Femur (tissue), 1 donor: ENCODE data around the gene ZFYVE28.

Source experiments
- DNase-seq: peaks from one replicate; pipeline ENCODE4 v3.0.0-alpha.2; 2017

ZFYVE28 gene

DNA sequence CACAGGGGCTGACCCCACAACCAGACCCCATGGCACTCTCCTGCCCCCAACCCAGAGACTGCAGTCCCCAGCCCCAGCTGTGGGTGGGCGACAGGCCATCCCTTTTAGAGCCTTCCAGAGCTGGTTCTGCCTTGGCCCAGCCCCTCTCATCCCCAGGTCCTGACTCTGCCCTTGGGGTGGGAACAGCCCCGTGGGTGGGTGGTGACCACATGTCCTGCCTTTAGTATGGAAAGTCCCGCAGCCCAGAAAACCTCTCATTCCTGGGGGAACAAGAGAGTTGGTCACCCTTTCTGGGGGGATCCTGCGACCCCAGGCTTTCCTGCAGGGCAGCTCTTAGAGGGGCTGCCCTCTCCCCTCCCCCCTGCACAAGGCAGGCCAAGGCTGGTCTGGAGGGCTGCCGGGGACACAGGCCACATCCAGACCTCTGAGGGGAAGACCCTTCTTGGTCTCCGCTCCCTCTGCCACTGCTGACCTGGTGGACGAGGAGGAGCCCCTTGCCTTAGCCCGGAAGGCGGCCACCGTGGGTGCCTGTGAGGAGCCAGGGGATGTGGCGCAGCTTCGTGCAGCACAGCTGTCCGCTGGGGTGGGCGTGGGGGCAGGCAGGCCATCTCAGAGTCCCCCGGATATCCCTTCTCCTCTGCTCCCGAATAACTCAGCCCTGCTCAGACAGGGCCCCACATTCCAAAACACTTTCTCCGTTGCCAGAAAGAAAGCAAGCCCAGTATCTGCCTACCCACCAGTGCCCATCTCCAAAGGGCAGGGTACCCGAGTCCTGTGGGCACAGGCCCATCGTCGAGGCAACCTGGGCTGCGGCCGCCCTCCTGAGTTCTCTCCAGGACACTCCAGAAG lies 149.9 kb downstream of the ZFYVE28 start:
- no peak for DNase-seq

DNA sequence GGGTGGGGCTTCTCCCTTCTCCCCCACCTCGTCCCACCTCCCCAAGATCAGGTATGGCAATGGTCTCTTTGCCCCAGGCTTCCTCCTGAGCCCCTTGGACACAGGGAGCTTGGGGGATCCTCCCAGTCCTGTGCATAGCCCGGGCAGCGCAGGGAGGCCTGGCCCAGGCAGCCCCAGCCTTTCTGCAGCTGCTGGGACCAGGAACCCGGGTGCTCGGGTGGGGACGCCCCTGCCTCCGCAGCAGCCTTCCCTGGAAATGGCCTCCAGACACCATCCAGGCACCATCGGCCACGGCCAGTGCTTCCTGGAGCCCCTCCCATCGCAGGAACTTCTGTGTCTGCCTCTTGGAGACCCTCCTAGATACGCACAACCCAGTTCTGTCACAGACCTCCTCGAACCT lies 150.6 kb downstream of the ZFYVE28 start:
- DNase-seq: no peak

DNA sequence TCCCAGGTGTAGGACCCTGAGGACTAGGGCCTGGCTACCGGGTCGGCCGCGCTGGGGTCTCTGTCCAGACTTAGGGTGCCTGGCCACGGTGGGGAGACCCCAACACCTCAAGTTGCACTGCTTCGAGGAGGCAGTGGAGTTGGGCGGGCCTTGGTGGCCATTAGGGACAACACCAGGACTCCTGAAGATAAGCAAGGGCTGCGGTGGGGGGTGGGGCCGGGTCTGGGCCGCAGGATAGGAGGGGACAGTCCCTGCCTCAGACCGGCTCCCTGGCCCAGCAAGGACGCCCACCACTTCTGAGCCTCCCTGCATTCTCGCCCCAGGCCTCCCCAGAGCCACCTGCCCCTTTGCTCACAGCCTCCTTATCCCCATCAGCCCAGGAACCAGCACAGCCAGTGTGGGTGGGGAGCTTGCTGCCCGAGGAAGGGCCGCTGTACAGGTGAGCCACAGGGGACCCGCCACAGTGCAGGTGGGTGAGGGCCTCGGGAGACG lies 151.1 kb downstream of the ZFYVE28 start:
- no peak for DNase-seq

DNA sequence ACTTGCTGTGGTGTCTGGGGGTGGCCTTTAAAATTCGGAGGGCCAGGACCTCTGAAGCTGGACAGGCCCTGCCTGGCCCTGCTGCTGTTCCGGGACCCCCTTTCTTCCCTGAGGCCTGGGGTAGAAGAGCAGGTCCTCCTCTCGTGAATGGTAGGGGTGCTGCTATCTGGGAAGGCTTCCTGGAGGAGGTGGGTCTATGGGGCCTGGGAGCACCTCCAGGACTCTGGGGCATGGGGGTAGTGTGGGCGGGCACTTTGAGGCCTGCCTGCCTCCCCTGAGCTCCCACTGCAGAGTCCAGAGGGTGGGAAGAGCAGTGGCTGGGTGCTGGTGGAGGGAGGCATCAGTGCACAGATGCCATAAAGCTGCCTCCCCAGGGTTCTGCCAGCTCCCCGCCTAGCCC lies 151.6 kb downstream of the ZFYVE28 start:
- DNase-seq: no peak

DNA sequence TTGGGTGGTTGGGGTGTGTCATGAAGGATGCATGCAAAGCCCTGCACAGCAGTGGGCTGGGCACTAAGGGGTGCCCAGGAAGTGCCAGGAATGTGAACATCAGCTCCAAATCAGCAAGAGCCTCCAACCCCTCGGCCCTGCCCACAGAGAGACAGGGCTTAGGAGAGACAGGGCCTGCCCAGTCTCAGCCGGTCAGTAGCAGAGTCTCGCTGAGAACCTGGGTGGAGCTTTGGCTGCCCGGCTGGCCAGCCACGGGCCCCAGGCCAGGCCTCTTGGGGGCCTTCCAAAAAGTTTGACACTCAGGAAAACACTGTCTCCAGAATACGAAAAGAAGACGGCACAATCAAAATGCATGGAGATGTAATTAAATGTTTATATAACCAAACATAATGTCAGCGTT lies 152.3 kb downstream of the ZFYVE28 start:
- DNase-seq: peak; percentile 80

DNA sequence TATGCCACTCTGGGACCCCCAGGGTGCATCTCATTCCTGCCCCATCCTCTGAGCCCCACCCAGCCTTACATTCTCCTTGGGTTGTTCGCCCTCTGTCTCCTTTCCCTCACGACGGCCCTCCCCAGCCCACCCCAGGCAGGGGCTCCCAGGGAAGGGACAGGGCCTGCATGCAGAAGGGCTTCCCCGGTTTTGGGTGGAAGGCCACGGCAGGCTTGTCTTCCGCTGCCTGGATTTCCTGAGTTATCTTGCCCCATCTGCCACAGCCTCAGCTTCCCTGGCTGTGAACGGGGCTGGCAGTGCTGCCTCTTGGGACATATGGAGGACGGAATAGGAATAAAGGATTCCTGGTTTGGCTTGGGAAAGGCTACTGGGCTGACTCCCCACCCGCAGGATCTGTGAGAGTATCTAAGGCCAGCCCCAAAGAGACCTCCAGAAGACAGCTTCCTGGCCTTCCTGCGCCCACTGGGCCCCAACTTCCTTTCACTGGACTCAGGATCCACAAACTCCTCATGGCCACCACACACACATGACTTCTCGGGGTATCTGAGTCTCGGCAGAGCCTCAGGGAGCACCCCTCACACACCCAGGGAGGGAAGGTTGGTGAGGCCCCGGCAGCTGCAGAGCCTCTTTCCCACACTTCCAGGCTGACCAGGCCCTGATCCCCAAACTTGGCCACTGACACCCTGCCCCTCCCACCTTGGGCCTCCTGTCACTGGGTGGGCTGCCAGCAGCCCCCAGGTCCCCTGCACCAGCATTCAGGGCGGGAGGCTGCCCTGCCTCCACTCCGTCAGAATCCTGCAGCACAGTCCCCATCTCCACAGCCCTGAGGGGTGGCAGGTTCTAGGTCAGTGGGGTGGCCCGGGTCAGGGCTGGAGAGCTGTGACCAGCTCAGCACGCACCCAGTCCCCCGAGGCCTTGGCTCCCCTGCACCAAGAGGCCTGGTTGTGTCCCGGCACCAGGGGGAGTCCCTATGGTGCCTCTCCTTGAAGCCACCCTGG lies 153.0 kb downstream of the ZFYVE28 start:
- DNase-seq: no peak

DNA sequence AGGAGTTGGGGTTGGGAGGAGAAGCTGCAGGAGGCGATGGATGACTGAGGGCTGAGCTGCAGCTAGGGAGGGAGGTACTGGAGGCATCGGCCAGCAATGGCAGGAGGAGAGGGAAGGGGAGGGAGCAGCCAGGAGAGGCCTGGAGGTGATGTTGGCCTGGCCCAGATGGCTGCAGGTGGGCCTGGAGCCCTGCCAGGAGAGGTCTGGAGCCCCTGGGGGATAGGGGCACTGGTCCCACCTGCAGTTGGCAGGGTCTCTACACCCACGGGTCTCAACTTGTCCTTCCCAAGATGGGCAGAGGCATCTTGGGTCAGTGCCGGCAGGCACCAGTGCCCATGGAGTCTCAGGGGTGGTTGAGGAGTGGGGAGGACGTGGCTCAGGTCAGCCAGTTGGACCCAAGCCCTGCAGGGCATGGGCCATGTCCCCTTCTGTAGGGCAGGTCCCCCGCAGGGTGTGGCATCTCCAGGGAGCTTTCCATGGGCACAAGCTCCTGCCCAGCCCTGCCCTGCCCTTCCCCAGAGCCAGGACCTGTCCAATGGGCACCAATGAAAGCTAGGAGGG lies 153.9 kb downstream of the ZFYVE28 start:
- DNase-seq: no peak

DNA sequence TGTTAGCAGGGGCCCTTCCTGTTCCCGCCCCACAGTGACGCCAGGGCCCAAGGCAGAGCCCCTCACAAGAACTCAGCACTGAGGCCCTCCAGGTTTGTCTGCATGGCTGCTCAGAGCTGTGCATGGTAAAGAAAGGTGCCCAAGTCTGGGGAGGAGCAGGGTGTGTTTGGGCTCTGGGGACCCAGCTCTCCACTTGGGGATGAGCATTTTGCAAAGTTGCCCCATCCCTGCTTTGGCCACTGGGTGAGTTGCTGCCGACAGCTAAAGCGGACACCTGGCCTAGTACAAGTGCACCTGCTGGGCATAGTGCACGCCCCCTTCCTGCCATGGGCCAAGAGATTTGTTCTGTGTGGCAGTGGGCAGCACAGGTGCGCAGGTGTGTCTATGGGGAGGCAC lies 154.5 kb downstream of the ZFYVE28 start:
- DNase-seq: peak; percentile 20

DNA sequence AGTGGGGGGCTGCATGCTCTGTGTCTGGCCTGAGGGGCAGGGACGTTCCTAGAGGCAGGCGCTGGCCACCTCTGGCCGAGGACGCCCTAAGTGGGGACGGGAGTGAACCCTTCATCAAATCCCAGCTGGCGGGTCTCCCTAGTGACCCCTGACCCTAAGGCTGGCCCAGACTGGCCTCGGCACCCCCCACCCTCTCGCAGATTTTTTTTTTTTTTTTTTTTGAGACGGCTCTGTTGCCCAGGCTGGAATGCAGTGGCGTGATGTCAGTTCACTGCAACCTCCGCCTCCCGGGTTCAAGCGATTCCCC lies 155.5 kb downstream of the ZFYVE28 start:
- no peak for DNase-seq

DNA sequence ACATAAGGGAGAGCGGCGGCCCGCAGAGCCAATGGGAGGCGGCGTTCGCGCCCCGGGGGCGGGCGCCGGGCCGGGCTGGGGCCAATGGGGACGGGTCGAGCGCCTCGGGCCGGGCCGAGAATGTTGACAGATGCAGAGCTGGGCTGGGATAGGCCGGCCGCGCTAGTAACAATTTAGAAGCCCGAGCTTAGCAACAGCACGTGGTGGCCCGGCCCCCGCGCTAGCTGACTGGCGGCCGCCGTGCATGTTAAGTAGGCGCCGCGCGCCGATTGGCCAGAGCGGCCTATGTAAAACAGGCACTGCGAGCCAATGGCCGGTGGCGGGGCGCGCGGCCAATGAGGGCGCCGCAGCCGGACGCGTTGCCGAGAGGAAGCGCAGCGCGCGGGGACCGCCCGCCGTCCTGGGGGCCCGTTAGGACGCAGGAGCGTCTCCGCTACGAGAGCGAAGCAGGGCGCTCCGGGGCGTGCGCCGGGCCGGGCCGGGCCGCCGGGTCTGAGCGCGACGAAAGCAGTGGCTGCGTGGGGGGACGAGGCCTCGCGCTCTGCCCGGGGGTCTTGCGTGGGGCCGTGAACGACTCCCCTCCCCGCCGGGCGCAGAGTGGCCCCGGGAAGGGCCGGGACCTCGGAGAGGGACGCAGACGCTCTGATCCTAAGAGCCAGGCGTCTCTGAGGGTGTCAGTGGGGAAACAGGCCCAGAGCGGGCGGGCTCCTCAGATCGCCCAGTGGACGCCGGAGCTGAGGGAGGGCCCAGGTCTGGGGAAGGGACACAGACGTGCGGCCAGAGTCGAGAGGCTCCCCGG lies 156.1 kb downstream of the ZFYVE28 start:
- peak; percentile 100 for DNase-seq

DNA sequence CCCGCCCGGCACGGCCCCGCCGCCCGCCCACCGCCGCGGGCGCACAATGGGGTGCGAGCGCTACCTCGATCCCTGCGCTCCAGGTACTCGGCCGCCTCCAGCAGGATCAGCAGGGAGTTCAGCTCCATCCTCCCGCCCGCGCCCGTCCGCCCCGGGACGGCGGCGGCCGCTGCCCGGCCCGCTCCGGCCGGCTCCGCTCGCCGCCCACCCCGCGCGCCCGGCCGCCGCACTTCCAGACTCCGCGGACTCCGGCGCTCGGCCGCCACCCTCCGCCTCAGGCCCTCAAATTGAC lies 156.6 kb downstream of the ZFYVE28 start, which contains the start of gene MXD4:
MXD4 (minus strand) TSS at position 257 of the 292 bp plus-strand sequence; CDS start at position 128, 129 bp downstream.
- DNase-seq: no peak

DNA sequence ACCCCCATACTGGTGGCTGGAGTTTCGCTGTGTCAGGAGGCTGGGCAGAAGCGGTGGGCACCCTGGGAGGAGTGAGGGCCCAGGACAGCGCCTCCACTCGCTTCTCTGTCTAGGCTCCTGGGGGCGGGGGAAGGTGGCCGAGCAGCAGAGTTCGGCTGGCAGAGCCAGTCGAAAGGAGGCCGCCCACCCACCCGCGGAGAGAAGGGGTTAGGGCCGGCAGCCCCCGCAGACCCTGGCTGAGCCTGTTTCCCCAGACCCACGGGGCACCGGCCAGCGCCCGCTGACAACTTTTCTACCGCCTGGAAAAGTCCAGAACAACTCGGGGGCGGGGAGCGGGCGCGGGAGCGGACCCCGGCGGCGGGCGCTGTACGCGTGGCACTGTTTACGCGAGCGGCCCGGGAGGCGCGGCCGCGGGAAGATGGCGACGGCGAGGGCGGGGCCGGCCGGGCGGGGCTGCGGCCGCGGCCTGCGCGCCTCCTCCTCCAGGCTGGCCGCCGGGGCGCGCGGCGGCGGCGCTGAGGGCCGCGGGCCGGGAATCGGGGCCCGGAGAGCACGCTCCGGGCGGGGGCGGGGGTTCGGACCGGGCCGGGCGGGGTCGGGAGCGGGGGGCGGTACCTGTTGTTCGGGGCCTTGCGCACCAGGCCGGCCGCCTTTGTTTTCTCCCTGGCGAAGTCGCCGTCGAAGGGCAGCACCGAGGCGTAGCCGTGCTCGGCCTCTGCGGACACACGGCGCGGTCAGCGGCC lies 157.2 kb downstream of the ZFYVE28 start:
- DNase-seq: peak; percentile 60

DNA sequence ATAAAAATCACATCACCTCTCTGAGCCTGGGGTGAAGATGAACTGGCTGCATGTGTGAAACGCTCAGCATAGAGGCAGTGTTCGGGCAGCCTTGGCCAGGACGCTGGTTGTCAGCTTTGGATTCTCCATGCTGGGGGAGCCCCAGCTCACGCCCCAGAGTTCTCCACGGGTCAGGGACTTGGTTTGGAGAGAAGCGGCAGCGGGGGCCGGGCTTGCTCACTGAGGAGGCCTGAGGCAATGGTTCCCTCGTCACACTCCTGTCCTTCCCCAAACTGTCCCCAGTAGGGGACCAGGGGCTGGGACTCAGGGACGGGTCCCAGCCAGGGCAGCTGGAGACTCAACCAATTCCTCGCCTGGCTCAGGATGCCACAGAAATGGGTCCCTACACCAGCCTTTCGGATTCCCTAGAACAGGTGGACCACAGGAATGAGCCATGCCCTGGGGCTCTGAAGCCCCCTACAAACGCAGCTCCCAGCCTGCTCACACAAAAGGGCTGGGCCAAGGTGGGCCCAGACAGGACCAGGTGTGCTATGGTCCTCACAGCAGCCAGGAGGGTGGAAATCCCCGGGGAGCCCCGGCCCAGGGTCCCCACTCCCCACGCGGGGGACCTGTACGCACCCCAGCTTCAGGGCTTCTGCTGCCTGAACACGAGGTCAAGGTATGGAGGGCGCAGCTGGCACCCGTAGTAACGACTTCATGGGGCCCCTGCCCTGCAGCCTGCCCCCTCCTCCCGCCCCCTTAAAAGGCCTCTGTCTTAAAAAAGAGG lies 157.9 kb downstream of the ZFYVE28 start:
- peak; percentile 32 for DNase-seq

DNA sequence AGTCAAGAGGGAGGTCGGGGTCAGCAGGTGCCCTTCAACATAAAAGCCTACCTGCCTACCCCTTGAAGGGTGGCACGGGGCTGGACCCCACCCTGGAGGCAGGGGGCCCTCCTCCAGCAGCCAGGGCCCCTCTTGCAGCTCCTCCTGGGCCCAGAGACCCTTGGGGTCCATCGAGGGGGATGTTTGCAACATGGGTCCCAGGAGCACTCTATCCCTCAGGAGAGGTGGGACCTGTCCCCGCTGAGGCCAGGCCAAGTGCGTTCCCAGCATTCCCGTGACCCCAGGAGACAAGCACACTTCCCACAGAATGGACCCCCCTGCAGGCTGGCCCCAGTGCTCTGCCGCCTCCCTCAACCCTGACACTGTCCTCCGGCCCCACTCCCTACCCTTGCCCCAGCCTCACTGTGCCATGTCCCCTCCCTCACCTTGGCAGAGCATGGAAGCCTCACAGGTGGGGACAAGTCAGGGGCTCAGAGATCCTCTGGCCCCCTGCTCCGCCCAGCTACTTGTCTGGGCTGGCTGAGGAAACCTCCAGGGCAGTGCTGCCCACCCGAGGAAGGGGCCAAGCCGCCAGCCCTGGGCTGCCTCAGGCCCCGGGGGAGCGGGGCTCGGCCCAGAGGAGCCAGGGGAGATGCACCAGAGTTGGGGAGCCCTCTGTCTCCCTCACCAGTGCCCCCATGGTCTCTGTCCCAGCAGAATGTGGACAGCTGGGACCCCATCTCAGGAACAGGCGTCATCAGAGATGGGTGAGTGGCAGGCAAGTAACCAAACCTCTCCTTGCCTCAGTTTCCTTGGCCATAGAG lies 158.7 kb downstream of the ZFYVE28 start:
- DNase-seq: peak; percentile 17

DNA sequence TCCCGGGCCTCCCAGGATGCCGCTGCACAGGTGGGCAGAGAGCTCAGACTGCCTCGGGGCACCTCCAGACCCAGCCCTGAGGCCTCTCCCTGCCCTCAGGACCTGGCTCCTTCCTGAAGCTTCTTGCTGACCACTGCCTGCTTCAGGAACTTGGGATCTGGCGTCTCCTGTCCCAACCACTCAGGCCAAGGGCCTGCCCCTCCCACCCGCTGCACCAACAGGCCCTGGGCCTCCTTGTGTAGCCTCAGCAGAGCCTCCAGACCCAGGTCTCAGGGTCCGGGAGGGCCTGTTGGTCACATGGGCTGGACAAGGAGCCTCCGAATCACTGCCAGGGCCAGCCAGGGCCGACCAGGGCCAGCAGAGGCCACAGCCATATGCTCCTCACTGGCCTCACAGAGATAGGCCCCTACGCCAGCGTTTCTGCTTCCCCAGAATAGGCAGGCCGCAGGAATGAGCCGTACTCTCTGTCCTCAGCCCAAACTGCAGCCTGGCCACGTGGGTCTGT lies 159.4 kb downstream of the ZFYVE28 start:
- DNase-seq: no peak

DNA sequence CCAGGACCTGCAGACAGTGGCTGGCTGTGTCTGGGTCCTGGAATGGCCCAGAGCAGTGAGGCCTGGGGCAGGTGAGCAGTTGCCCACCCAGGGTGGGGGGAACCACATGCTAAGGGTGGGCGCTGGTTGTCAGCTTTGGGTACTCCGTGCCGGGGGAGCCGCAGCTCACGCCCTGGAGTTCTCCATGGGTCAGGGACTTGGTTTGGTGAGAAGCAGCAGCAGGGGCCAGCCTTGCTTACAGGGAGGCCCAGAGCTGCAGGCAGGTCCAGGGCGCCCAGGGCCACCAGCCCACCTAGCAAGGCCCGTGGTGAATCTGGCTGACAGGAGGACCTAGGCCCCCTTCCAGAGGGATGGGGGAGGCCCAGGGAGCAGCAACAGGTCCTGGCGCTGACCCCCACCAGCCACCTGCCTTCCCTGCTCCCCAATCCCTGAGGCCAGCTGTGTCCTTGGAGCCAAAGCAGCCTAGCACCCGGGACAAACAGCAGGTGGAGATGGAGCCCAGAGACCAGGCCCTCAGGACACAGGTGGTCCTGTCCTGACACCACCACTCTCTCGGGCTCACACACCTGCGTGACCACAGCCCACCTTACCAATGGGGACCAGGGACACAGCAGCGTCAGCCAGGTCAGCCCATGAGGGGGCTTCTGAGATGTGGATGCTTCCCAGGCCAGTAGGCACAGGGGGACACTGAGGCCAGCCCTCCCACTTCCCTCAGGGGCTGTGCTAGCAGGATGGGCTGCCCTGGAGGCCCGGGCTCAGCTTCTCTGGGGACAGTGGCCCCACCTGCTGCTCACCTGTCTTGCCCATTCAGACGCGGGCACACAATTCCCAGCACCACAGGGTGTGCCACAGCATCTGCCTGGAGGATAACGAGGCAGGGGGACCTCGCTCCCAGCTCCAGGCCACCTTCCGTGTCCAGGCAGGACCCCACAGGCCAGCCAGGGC lies 160.1 kb downstream of the ZFYVE28 start:
- DNase-seq: peak; percentile 23

DNA sequence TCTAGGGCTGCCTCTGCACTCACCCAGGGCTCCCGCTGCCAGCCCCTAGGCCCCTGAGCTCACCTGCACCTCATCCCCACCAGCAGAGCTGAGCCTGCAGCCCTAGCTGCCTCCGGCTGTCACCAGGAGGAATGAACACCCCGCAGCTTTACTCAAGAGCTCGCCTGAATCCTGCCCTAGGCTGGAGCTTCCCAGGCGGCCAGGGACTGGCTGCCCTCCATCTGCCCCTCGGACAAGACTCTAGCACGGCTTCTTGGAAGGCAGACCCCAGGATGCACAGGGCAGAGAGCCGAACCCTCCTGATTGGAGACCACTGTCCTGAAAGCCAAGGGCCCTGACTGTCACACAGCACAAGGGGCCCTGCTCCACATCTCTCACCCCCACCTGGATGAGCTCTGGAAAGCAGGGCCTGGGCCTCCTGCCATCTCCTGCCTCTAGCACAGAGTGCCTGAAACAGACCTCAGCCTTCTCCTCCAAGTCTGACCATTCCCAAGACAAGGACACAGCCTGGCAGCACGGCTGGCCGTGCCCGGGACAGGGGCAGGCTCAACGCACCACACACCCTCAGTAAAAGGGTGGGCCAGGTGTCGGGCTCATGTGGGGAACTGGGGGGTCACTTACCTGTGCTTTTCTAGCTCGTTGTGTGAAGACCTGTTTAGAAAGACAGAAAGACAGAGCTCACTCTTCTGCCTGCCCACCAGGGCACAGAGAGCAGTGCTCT lies 160.9 kb downstream of the ZFYVE28 start:
- DNase-seq: peak; percentile 19

DNA sequence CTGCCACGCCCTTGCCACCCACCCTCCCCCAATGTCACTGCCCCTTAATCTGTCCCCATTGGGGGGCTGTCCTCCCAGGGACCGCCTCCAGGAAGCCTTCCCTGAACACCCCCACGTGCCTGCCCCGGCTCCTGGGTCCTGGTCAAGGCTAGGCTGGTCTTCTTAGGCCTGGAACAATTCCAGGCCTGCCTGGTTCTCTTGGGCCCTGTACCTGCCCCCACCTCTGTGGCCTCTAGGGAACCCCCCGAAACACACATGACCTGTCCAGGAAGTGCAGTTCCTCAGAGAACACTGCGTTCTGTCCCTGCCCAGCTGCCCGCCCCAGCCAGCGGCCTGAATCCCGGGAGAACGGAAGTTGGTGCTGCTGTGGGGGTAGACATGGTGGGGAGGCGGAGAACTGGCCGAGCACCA lies 161.7 kb downstream of the ZFYVE28 start:
- peak; percentile 25 for DNase-seq
